ENCODE data around the gene PIWIL1.

The PIWIL1 gene

DNA sequence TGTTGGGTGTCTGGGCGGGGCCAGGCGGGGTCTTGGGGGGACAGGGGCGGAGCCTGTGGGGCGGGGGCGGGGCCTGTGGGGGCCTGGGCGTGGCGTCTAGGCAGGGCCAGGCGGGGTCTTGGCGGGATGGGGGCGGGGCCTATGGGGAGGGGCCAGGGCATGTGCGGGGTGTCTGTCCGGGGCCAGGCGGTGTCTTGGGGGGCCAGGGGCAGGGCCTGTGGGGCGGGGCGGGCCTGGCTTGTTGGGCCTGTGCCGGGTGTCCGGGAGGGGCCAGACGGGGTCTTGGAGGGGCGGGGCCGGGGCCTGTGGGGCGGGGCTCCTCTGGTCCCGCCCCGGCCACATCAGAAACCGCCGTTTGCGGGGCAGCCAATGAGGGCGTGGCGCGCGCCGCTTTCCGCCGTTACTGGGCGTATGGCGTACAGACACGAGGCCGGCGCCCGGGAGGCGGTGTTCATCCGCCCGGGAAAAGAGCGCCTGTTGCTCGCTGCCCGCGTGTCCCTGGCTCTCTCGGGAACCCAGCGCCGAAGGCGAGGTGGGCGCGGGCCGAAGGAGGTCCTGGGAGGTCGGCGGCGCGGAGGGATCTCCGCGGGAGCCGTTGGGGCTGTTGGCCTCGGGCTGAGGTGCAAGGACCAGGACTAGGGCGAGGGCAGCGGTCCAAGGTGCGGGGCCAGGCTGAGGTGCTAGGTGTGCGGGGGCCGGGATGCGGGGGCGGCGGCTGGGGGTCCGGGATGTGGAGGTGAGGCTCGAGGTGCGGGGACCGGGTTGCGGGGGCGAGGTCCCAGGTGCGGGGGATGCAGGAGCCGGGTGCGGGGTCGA lies at the start of gene PIWIL1:
Gene PIWIL1 (plus strand): TSS at position 400 of the 816 bp plus-strand sequence. CDS start 4,705 bp downstream, outside the sequence.
- no peak for DNase-seq (ENCODE audit: low read depth in 3 of 3)

DNA sequence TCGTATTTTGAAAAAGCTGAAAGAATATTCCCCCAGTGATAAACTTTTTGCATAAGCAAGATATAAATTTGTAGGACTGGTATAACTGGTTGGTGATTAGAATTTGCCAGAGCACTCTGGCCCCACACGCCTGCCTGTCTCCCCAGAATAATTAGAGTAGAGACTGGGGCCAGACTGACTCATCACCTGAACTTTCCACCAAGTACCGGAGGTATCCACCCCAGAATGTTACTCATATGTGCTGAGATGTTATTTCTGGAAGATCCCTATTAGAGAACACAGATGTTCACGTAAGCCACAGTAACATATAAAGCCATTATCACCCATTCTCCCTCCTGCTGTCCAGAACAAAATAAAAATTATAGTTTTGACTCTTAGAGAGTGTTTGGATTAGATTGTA lies 49.5 kb upstream of the PIWIL1 start:
- no peak for DNase-seq (ENCODE audit: low read depth in 3 of 3)

DNA sequence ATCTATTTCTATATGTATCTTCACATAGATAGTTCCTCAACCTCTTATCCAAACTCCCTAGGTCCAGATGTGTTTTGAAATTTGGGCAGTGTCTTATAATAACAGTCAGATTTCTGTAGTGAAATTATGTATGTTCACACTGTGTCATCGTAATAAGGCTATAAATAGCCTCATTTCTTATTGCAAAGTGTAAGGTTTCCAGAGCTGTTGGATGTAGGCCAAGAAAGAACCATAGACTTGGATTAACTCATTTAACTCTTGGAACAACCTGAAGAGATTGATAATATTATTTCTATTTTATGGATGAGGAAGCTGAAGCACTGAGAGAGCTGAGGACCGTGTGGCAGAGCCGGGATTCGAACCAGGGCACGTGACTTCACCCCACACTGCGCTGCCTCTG lies 49.0 kb upstream of the PIWIL1 start:
- no peak for DNase-seq (ENCODE audit: low read depth in 3 of 3)

DNA sequence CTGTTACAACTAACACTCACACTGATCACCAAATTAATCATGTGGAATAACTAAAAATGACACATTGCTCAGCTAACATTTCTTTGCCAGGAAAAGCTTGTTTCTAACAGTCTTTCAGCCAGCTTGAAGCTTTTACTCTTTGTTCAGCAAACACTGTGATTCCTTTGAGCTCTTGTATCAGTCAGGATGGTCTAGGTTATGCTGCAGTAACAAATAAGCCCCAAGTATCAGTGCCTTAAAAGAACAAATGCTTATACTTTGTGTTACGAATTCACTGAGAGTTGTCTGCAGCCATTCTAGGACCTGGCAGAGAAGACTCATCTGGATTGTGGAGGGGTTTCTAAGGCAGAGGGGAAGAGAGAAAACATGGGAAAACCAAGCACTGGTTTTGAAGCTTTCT lies 47.6 kb upstream of the PIWIL1 start:
- DNase-seq (ENCODE audit: low read depth in 3 of 3), result no peak

DNA sequence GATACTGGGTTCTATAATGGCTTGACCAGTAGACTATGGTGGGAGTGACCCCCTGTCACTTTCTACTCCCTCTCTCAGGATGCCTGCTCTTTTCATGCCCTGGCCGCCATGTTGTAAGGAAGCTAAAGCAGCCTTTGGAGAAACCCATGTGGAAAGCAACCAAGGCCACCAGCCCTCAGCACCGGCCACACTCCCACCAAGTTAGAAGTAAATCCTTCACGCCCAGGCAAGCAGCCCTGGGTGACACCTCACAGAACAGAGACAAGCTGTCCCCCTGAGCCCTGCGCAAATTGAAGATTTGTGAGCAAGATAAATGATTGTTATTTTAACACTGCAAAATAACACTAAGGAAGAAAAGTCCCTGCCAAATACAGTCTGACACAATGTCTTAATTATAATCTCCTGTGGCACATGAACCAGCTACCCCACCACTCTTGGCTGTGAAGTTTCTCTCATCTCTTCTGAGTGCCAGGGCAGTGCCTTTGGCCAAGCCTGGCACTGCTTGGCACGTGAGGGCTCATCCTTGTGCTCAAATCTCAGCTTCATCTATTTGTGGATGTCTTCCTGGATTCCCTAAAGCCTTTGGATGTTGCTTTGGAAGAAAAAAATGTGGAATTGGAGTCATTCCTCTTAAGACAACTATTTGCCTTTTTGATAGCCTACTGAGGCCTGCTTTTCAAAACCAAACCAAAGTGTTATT lies 39.2 kb upstream of the PIWIL1 start:
- DNase-seq (ENCODE audit: low read depth in 3 of 3), result no peak

DNA sequence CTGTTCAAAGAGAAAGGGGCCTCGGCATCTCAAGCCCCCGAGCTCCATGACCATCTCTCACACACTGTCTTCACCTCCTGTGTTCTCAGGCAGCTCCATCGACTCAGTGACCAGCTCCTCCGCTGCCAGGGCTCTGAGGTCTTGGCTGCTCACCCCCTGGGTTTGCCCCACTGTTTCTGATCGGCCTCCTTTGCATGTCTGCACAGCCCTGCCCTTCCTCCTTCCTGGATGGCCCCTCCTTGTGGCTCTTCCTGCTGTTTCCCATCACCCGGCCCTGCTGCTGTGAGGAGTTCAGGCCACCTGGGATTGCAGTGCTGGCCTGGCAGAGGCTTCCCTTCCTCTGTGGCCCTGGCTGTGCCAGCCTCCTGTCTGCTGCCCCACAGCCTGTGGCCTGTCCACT lies 38.1 kb upstream of the PIWIL1 start:
- no peak for DNase-seq (ENCODE audit: low read depth in 3 of 3)

DNA sequence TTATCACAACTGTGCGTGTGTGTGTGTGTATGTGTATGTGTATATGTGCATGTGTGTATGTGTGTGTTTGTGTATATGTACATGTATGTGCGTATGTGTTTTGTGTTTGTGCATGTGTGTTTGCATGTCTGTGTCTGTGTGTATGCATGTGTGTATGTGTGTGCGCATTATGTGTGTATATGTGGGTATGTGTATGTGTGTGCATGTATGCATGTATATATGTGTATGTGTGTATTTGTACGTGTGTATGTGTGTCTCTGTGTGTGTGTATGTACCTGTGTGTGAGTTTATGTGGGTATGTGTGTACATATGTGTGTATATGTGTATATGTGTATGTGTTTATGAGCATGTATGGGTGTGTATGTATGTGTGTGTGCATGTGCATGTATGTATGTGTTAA lies 37.6 kb upstream of the PIWIL1 start:
- no peak for DNase-seq (ENCODE audit: low read depth in 3 of 3)

DNA sequence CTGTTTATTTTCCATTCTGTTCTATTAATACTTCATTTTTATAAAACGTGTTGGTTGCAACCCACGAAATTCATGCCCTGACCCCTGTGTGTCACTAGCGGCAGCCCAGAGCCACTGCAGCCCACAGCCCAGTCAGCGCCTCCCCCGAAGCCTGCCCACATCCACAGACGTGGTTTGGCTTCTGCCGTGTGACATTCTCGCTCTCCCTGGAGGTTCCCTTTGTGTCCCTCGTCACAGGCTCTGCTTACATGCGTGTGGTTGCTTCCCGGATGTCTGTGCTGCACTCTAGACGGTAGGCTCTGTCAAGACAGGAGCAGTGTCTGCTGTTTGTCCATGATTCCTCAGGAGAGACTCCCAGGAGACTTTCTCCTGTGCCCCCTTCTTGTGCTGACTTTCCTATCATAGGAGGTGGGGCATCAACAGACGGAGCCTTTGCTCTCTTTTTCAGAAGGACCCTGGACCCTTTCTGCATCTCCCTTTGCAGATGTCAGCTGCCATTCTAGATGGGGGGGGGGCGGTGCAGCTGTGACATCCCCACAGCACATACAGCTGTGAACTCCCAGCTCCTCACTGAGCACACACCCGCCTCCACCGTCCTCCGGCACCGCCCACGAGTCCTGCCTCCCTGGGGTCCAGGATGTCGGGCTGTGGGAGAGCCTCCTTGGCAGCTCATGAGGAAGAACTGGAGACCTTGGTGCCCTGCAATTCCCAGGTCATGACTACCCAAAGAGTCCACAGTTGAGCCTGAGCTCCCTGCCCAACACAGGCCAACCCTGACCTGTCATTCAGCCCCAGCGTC lies 36.8 kb upstream of the PIWIL1 start:
- no peak for DNase-seq (ENCODE audit: low read depth in 3 of 3)

DNA sequence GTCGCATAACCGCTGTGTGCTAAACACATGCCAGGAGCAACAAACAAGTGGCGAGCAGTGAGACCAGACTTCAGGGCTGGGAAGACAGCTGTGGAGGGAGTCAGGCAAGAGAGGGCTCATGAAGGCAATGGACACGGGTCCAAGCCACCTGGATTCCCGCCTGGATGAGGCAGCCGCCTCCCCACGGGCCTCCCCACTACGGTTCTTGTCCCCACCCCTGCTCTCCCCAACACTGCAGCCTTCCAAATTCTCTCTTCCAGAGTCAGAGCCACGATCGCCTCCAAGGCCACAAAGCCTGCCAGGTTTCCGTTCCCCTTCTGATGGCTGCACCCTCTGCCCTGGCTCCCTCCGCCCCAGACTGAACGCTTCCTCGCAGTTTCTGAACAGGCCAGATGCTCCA lies 36.1 kb upstream of the PIWIL1 start:
- no peak for DNase-seq (ENCODE audit: low read depth in 3 of 3)

DNA sequence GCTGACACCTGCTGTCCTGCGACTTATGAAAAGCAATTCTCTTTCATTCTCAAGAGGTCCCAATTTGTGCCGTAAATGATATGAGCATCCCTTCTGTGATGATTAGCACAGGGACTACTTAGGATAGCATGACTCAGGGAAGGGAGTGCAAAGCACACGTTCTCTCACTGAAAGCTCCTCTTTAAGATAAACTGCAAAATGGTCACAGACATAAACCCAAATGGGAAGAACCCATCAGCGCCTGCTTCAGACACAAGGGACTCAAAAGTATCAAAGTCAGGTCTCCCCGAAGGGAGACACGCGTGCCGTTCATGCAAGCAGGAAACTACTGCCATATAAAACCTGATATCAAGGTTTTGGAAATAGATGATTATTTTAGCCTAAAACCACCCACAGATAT lies 33.9 kb upstream of the PIWIL1 start:
- no peak for DNase-seq (ENCODE audit: low read depth in 3 of 3)

DNA sequence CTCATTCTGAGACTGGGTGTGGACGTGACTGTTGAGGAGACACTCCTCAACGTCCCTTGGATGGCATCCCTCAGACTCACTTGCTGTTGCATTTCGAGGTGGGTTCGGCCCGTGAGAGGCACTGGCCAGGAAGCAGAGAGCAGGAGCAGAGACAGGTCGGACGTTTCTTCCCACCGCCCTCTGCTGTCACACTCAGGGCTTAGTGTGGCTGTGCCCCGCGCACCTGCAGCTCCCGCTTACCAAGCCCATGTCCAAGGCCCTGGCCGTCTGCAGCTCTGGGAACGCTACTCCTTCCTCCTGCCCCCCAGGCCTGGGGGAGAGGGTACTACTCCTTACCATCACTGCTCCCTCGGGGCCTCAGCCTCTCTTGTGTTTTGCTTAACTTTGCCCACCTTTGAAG lies 29.8 kb upstream of the PIWIL1 start:
- no peak for DNase-seq (ENCODE audit: low read depth in 3 of 3)

DNA sequence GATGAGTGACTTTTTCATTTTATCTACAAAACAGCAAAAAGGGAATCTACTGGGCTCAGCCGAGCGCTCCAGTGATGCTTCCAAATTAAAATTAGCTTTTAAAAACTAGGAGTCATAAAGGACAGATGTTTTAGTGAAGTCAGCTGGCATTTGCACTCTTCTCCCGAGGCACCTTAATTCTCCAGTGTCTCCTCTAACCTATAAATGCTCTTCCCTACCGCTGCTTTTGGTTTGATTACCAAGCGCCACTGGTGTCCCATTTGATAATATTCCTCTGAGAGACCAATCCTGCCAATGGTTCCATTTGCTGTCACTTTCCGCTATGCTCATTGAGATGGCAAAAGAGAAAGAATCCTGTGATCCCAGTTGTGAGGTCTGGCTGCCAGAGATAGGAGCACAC lies 29.3 kb upstream of the PIWIL1 start:
- DNase-seq (ENCODE audit: low read depth in 3 of 3), result no peak

DNA sequence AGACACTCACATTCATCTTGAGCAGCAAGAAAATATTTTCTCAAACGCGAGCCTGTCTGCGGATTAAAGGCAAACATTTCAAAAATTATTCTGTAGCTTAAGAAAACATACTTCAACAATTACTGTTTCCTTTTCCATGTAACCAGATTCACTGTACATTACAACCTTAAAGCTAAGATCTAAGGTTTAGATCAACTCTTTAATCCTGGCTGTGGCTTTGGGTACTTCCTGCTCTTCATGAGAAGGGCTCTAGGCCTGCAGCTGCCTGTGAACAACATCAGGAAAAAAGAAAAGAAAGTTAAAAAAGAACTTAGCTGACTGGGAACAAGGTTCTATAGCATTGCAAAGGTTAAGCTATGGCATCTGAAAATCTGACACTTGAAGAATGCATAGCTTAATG lies 21.4 kb upstream of the PIWIL1 start:
- no peak for DNase-seq (ENCODE audit: low read depth in 3 of 3)

DNA sequence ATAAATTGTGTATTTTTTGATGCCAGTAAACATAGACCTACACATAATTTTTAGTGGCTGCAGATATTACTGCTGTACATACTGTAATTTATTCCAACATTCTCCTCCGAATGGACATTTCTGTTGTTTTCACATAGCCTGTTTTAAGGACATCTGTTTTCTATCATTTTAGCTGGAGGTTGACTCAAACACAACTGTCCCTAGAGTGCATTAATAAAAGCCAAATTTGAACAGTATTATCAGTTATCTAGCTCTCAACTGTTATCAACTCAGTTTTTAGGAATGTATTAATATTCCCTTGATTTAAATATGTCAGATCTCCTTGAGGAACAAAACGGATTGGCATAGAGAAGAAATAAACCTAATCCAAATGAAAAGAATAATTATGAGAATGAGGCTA lies 17.2 kb upstream of the PIWIL1 start:
- DNase-seq (ENCODE audit: low read depth in 3 of 3), result no peak

DNA sequence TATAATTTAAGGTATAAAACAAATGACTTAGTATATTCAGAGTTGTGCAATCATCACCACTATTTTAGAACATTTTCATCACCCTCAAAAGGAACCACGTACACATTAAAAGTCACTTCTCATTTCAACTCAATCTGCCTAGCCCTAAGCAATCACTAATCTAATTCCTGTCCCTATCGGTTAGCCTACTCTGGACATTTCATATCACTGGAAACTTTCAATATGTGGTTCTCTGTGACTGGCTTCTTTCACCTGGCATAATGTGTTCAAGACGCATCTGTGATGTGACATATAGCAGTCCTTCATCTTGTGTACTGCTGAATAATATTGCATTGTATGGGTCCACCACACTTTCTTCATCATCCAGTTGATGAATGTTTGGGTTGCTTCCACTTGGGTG lies 15.4 kb upstream of the PIWIL1 start:
- DNase-seq (ENCODE audit: low read depth in 3 of 3), result no peak

DNA sequence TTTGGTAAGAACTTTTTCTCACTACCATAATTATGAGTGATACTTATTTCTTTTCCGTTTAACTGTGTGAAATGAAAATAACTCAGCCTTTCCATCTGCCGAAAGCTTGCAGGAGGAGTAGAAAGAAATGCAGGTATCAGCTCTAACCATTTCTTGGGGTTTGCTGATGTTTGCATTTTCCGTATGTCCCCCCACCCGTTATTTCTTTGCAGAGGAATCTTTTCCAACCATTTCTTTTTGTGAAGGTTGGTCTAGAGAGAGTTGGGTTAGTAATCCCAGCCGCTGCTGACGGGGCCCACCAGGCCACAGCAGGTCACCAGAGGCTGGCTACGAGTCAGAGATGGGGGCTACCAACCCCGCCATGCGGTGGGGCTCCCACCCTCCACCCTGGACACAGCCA lies 7.0 kb upstream of the PIWIL1 start:
- no peak for DNase-seq (ENCODE audit: low read depth in 3 of 3)

DNA sequence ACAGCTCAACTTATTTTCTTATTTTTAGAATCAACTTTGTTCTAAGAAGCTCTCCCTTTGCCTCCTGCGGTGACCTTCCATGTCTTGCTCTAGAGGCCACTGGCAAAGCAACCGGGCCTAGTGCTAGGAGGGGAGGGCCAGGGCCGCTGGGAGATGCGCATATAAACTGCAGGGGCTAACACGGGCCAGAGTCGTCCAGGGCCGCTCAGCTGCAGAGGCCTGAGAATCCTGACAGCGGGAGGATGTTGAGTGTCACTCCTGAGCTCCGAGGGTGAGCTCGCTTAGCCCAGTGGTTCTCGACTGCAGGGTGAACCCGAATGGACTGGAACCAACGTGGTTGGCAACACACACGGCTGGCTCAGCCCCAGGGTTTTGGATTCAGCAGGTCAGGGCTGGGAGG lies 6.5 kb upstream of the PIWIL1 start:
- no peak for DNase-seq (ENCODE audit: low read depth in 3 of 3)

DNA sequence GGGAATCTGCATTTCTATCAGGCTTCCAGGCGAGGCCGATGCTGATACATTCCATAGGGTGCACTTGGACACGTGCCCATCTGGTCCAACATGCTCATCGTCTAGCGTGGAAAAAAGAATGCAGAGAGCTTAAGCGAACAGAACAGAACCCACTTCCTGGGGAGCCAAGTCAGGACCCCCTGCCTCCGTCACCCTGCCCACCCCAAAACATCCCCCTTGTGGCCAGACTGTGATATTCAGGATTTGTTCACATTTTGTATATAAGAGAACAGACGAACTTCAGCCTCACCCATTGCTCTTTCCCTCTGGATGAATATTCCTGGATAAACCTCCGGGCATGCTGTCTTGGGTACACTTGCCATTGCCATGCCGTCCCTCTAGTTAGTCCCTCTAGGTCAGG lies 4.3 kb upstream of the PIWIL1 start:
- no peak for DNase-seq (ENCODE audit: low read depth in 3 of 3)

DNA sequence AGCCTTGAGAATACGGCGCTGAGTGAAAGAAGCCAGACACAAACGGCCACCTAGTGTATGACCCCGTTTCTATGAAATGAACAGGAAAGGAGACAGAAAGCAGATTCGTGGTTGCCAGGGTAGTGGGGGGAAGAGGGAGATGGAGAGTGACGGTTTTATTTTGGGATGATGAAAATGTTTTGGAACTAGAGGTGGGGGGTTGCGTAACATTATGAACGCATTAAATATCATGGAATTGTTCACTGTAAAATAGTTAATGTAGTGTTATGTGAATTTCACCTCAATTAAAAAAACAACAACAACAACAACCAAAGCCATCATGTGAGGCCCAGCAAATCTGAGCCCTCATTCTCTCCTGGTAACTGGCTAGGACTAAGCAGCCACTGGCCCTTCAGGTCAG lies 3.3 kb upstream of the PIWIL1 start:
- no peak for DNase-seq (ENCODE audit: low read depth in 3 of 3)

DNA sequence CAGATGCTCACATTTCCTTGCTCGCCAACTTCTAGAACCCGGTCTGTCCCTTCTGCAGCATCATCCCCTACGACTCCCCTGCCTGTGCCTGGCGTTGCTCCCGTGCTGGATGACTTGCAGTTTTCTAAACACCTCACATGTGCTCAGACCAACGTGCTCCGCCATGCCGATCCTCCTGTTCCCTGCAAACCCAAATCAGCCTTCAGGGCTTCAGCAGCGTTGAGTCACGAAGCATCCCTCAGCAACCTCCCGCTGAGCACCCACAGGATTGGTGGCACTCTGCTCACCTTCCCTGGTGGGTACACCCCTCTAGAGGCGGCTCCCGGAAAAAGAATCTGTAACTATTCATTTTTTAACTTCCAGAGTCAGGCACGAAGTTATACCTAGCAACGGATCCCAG lies 2.8 kb upstream of the PIWIL1 start:
- no peak for DNase-seq (ENCODE audit: low read depth in 3 of 3)

DNA sequence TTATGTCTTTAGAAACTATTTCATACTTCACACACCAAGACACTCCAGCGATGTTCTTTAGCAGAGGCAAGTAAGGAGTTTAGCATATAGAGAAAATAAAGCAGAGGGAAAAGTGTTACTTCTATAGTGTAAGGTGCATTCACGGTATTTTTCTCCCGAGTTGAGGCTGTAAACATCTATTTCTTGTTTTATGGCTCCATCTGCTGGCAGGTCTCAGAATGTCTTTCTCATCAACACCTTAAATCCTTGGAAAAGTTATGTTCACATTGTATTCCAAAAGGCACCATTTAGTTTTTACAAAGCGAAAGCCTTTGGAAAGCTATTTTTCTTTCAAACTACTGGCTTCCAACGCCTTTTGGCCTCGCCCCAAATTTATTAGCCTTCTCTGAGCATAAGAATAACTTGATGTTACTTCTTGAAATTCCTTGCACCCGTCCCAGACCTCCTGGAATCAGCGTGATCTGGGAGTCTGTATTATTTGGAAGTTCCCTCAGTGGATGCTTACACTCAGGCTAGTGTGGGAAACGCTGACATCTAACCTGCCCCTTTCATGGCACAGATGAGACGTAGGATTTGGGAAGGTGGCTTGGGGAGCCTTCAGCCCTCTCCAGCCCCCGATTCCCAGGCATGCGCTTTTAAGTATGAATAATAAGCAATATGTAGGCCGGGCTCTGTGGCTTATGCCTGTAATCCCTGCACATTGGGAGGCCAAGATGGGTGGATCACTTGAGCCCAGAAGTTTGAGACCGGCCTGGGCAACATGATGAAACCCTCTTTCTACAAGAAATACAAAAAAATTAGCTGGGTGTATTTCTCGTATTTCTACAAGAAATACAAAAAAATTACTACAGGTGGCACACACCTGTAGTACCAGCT lies 1.9 kb upstream of the PIWIL1 start:
- DNase-seq (ENCODE audit: low read depth in 3 of 3), result no peak

All from stimulated activated CD4-positive, alpha-beta T cell treated with anti-CD3 and anti-CD28 coated beads, TNF-alpha, amount 100 ng/mL, for 4 hours (primary cell).